DMS153 treated with DMSO at 0.1 percent for 48 hours (cell line): ENCODE measurements around the gene ARPC1B.
"Not testable (repeated sequence)": the region's sequence is repeated elsewhere in the genome, so short reads cannot be mapped to it uniquely, and the experiment has no call there.

Experiments
- DNase-seq: peaks from one replicate; lab custom pipeline; 2025; ENCODE audit not compliant: unreplicated experiment; lab: John Stamatoyannopoulos, UW

ARPC1B gene

DNA sequence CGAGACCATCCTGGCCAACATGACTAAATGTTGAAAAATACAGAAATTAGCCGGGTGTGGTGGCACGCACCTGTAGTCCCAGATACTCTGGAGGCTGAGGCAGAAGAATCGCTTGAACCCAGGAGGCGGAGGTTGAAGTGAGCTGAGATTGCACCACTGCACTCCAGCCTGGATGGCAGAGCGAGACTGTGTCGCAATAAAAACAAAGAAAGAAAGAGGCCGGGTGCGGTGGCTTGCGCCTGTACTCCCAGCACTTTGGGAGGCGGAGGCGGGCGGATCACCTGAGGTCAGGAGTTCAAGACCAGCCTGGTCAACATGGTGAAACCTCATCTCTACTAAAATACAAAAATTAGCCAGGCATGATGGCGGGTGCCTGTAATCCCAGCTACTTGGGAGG is 12.7 kb downstream of the ARPC1B start:
- DNase-seq = not testable (repeated sequence)

- no peak for DNase-seq
Measured at GRCh38 chr7:99387912-99388311, 13.4 kb downstream of the ARPC1B start.

GRCh38 chr7:99389772-99390171 is 15.2 kb downstream of the ARPC1B start:
- no peak for DNase-seq

- DNase-seq = no peak
Measured at GRCh38 chr7:99390941-99391602, 16.5 kb downstream of the ARPC1B start.

GRCh38 chr7:99392046-99392445 is 17.5 kb downstream of the ARPC1B start:
- no peak for DNase-seq

- DNase-seq = peak; percentile 81
Measured at GRCh38 chr7:99392659-99393354, 18.3 kb downstream of the ARPC1B start.

- no peak for DNase-seq
Measured at GRCh38 chr7:99393355-99394187, 19.0 kb downstream of the ARPC1B start.

GRCh38 chr7:99394188-99394502 is 19.6 kb downstream of the ARPC1B start:
- DNase-seq = no peak

DNA sequence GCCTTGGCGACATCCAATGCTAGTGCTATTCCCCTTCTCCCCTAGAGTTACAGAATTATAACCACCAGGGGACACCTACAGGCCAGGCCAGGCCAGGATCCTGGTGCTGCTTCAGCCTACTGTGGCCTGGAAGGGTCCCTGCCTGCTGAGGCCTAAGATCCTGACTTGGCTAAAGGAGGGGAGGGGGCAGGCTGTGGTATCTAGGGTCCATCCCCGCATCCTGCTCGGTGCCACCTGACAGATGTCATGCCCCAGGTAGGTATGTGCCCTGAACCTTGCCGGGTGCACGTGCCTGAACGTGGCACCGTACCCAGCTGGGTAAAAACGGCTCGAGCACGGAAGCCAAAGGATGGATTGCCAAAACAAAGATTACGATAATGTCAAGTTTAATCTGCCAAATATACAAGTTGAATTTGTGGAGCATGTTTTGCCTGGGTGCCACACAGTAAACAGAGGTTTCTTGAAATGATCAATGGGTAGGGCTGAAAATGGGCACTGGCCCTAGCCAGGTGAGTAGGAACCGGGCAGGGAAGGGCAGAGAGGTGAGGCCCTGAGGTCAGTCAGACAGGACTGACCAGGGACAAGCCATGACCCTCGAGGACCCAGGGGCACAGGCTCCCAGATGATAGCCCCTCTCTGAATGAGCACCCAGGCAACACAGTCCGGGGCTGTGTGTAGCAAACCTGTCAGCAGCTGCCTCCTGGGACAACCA is 21.2 kb downstream of the ARPC1B start:
- no peak for DNase-seq

- no peak for DNase-seq
Measured at GRCh38 chr7:99396418-99397296, 22.1 kb downstream of the ARPC1B start.

DNA sequence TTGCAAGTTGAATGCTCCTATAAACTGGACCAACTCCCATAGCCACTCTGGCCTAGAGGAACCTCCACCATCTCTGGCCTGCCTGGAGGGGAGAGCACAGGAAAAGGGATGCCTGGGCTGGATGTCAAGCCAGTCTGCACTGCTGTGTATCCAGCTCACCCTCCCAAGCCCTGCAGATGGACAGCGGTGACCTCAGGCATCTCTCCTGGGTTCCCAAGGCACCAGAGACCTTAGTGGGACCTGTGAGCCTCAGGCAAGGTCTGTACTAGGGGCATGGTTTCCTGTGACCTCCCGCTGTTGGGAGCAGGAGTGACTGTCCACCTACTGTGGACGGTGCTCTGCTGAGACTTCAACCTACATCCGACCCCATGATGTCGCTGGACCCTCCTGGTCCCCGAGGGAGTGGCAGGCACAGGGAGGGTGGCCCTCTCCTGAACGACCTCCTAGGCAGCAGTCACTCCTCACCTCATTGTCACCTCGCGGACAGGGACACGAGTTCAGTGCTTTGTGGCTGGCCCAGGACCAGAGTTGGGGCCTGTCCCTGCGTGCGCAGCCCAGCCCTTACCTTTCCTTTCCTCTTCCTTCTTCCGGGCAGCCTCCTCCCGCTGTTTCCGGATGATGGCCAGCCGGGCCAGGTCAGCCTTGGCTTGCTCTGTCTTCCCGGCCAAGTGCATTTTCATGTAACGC is 22.9 kb downstream of the ARPC1B start:
- no peak for DNase-seq

GRCh38 chr7:99398891-99399445 is 24.4 kb downstream of the ARPC1B start:
- DNase-seq = no peak

DNA sequence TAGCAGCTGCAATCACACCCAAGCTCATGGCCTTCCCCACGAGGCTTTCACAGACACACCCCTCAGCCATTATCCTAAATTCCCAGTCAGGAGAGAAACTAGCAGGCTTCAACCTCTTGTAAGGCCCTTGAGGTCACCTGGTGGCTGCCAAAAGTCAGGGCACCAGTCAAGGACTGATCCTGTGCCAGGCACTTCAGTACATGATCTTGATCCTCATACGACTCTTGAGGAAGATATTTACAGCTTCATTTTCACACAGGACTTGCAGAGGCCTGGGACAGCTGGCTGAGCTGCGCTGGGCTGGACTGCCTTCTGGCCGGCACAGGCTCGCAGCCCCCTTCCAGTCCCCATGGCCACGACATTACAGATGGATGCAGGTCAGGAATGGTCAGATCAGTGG is 25.1 kb downstream of the ARPC1B start:
- DNase-seq = no peak

DNA sequence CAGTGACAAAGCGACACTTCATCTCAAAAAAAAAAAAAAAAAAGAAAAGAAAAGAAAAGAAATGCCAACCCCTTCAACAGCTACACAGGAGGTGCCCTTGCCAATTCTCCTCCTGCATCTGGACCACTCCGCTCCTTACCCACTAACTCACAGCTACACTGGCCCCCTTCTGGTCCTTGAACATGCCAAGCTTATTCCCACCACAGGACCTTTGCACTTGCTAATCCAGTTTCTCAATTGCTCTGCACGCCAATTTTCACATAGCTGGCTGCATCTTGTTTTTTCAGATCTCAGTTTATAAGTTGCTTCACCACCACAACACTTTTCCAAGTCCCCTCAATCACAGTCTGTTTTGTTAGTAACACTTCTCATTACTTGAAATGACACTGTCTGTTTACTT is 28.3 kb downstream of the ARPC1B start:
- no peak for DNase-seq

GRCh38 chr7:99403764-99404163 is 29.2 kb downstream of the ARPC1B start:
- no peak for DNase-seq

- no peak for DNase-seq
Measured at GRCh38 chr7:99404235-99404976, 29.9 kb downstream of the ARPC1B start.

GRCh38 chr7:99404977-99405320 is 30.4 kb downstream of the ARPC1B start:
- no peak for DNase-seq

DNA sequence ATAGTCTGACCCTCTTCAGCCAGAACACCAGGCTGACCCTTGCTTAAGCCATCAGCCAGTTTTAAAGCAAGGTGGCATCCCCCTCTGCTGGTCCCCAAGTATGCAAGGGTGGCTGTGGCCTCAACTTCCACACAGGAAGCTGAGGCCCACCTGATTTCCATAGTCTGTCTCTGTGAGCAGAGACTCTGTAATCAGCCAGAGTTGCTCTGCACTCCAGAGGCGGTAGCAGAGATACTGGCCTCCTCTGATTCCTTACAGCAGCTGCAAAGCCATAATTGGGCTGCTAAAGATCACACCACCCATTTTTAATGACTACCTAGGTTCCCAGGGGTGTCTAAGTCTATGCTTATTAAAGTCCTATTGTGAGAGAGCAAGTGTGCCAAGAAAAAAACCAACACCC is 32.0 kb downstream of the ARPC1B start:
- DNase-seq = no peak

GRCh38 chr7:99407872-99408378 is 33.4 kb downstream of the ARPC1B start:
- DNase-seq = no peak
